Ovary (tissue), 9 donors: ENCODE results near the gene EXOSC7. TPM values are rescaled to one million over a fixed set of nuclear protein-coding genes. Genes with fewer than 3 reads are reported as not detected.

ENCODE experiments used
- DNase-seq, 5 donors: peaks; one replicate each; pipeline ENCODE4 v3.0.0-alpha.2; 2019 to 2020
- H3K27ac ChIP-seq, 2 donors: fragments of 200-600 bp; one replicate each; pipeline versions ENCODE4 v1.5.1 to v1.8.0; 2019 to 2022
- H3K27me3 ChIP-seq: fragments of 200-600 bp; one replicate; pipeline ENCODE4 v1.8.0; 2022
- H3K36me3 ChIP-seq: fragments of 200-600 bp; sonication (generic); one replicate; pipeline ENCODE4 v1.5.1; 2019
- H3K4me1 ChIP-seq: one replicate; pipeline ENCODE4 v1.8.1; 2013; ENCODE audit warnings: mild to moderate bottlenecking, moderate library complexity; ENCODE audit not compliant: insufficient read depth
- H3K4me3 ChIP-seq: fragments of 200-600 bp; sonication (generic); one replicate; pipeline ENCODE4 v1.5.1; 2017
- H3K9me3 ChIP-seq, 2 donors: fragments of 200-600 bp in 1 of 2; sonication (generic) in 1 of 2; one replicate each; pipeline versions ENCODE4 v1.5.1 to v1.8.1; 2013 to 2019; ENCODE audit warnings: mild to moderate bottlenecking in 1 of 2, moderate library complexity in 1 of 2
- CTCF ChIP-seq, 3 donors: fragments of 450-650 bp in 2 of 3; fragments of 200-600 bp in 1 of 3; IDR thresholded peaks; one replicate each; pipeline versions ENCODE4 v1.5.1 to v1.8.0; 2016 to 2022; ENCODE audit warnings: antibody characterized with exemption in 3 of 3, mild to moderate bottlenecking in 1 of 3
- EP300 ChIP-seq: sonication (generic); formaldehyde crosslinking; IDR thresholded peaks from one replicate; pipeline ENCODE4 v1.6.1; 2017; ENCODE audit warnings: antibody characterized with exemption
- POLR2A ChIP-seq: fragments of 450-650 bp; IDR thresholded peaks from one replicate; pipeline ENCODE4 v1.6.1; 2017; ENCODE audit warnings: antibody characterized with exemption, mild to moderate bottlenecking, moderate library complexity
- WGBS, 3 donors: extraction: QIAGEN DNeasy Blood & Tissue Kit in 1 of 3; methylation state at CpG; one replicate each; pipeline versions ENCODE4 v1.1.5 to v1.1.7; 2013 to 2017; 5-methylcytosine and 5-hydroxymethylcytosine counted together
- intact Hi-C, 4 donors: fragments of 100-400 bp; cut with DNase I; formaldehyde crosslinking; loops; one replicate each; pipeline versions ENCODE4 v1.11.0 to v1.15.1; 2022 to 2023
- polyA plus RNA-seq, 2 donors: library from polyadenylated mRNA; stranded (reverse); fragments of 200-250 nt in 1 of 2; fragments of 350-450 nt in 1 of 2; fragmentation: Illumina TruSeq in 1 of 2; extraction: RNeasy Lipid Tissue Mini Kit (QIAGEN cat#74804) in 1 of 2; gene quantifications; one replicate each; pipeline ENCODE4 v1.2.3, GENCODE V29; 2013 to 2014
- total RNA-seq, 7 donors: library from RNA; depleted of rRNA in 2 of 7; stranded (reverse); fragments of >200 nt in 2 of 7; fragmentation: NEBNext Ultra II Directional in 3 of 7; extraction: Animal tissue kit (Norgen Biotek cat#: 25700) in 3 of 7; gene quantifications; one replicate each; pipeline versions ENCODE4 v1.1.0 to v1.2.4, GENCODE V29; 2016 to 2023
- donor health status: DM: no; HTN: no; CAD: no; lungs with moderate emphysema.
- donor health status: DM: no; HTN: no; CAD: no.
- donor health status: Bipolar disorder and iron deficiency.
- donor health status: DM: yes; HTN: yes; CAD: no.
- donor health status: DM: no; HTN: no; CAD: no.
- donor health status: DM: yes; HTN: yes; CAD: no.

EXOSC7 gene
- total and polyA plus RNA-seq, 9 donors = 28.3 to 39.3 (median 35.4) TPM

- no peak for DNase-seq
- no peak overlapping the region for H3K27ac ChIP-seq
- no peaks in the 10 kb centered on the region for H3K36me3 ChIP-seq
- intact Hi-C loops = no loop called here
- TF ChIP-seq CTCF (IDR thresholded peaks at IDR 0.05) (no peak), EP300 (no peak), POLR2A (no peak)
- peaks cover 25% of the 10 kb centered on the region for H3K4me1 ChIP-seq
- whole genome bisulfite sequencing, 3 donors = 79 to 82% (median 80%) methylated on average over 3 of the region's 3 CpGs
- no peaks in the 10 kb centered on the region for H3K27me3 ChIP-seq
- H3K9me3 ChIP-seq = no peaks in the 10 kb centered on the region
- H3K4me3 ChIP-seq = no peak overlapping the region
Observed at GRCh38 chr3:45023675-45024074, 47.6 kb downstream of the EXOSC7 start.

DNA sequence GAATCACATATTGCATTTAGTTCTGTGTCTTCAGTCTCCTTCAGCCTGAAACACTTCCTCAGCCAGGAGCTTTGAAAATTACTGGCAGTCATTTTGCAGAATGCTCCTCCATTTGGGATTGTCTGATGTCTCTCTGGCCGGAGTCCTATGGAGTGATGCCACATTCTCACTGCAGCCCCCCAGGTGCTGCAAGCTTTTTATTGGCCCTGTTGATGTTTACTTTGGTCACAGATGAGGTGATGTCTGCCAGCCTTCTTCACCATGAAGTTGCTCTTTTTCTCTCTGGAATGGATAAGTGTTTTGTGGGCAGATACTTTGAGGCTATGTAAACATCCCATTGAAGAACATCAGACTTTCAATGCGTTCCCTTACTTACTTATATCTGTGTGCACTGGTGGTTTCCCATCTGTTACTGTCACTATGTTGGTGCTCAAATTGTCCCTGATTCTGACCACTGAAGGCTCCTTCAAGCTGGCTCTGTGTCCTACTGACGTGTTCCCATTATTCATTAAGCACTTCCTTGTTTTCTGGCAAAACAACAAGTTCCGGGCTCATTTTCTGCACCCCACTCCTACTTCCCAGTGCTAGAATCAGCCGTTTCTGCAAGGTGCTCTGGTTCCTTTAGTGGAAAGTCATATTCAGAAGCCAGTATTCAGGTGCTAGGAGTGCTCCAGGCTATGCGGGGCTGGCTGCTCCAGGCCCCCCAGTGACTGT, 48.7 kb downstream of the EXOSC7 start:
- intact Hi-C loops = no loop called here
- H3K36me3 ChIP-seq = no peaks in the 10 kb centered on the region
- H3K4me1 ChIP-seq = peaks cover 22% of the 10 kb centered on the region
- no peak overlapping the region for H3K27ac ChIP-seq
- 55 to 70% (median 62%) methylated on average over 6 of the region's 6 CpGs for WGBS, 3 donors
- no peak overlapping the region for H3K4me3 ChIP-seq
- no peak for DNase-seq
- no peaks in the 10 kb centered on the region for H3K9me3 ChIP-seq
- TF ChIP-seq EP300 = no peak
- no peak for TF ChIP-seq POLR2A
- TF ChIP-seq CTCF (IDR thresholded peaks at IDR 0.05) = no peak
- H3K27me3 ChIP-seq = no peaks in the 10 kb centered on the region

GRCh38 chr3:45026038-45026437, 50.0 kb downstream of the EXOSC7 start, which contains the start of gene CLEC3B:
Gene CLEC3B (plus strand): TSS chr3:45026303. CDS start chr3:45026363, 60 bp downstream.
- Histone ChIP-seq H3K36me3 (no peaks in the 10 kb centered on the region), H3K4me3 (no peak within 1 kb of the TSS), H3K27ac (peak within 1 kb of the TSS in 1 of 2 donors; percentile 27), H3K27me3 (no peaks in the 10 kb centered on the region), H3K4me1 (peaks cover 20% of the 10 kb centered on the region), H3K9me3 (no peaks in the 10 kb centered on the region)
- peak in 4 of 5 donors; percentile 46 to 70 (median 58) for DNase-seq
- TF ChIP-seq POLR2A = no peak
- no peak for TF ChIP-seq EP300
- TF ChIP-seq CTCF (IDR thresholded peaks at IDR 0.05) = no peak
- intact Hi-C loops = no loop called here
- 4 to 7% (median 4%) methylated on average over 13 of the region's 13 CpGs for WGBS, 3 donors

GRCh38 chr3:45026957-45027356, 50.9 kb downstream of the EXOSC7 start:
- Histone ChIP-seq H3K4me1 (peaks cover 15% of the 10 kb centered on the region), H3K9me3 (no peaks in the 10 kb centered on the region), H3K36me3 (no peaks in the 10 kb centered on the region), H3K27ac (peak overlapping the region in 1 of 2 donors; percentile 27), H3K27me3 (no peaks in the 10 kb centered on the region), H3K4me3 (no peak overlapping the region)
- DNase-seq = peak in 1 of 5 donors; percentile 54
- no peak for TF ChIP-seq CTCF (IDR thresholded peaks at IDR 0.05)
- no peak for TF ChIP-seq POLR2A
- intact Hi-C loops = no loop called here
- 48 to 58% (median 49%) methylated on average over 4 of the region's 4 CpGs for WGBS, 3 donors
